ENCODE data around the gene COL4A2.

DNA sequence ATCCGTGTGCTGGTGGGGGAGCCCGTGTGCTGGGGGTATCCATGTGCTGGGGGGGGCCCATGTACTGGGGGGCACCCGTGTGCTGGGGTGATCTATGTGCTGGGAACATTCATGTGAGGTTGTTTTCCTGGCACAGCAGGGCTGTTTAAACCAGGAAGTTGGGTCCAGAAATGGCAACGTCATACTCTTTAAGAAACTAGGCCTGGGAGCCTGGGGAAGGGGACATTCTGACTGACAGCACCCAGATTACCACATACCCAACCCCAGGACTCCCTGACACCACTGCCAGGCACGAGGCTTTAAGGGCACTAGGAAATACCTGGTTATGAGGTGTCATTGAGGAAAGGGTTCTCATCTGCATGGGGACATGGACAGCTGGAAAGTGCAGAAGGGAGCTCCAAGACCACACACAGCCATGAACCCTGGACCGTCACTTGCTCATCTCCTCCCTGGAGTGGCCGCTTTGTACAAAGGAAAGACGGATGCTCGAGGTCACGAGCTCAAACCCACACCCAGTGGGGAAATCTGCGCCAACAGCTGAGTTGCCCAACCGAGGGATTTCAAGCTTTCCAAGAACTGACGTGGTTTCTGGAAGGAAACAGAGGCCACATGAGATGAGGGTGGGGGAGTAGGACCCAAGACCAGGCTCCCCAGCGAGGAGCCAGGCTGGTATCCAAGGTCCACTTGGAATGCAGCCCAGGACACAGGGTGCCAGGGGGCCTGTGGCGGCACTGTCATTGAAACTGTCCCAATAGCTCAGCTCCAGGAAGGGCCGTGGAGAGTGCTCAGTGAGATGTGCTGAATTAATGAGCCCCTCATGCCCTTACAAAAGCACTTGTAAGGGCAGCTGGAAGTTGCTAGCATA lies 213.6 kb downstream of the COL4A2 start:
- TF ChIP-seq, protein P1, sequence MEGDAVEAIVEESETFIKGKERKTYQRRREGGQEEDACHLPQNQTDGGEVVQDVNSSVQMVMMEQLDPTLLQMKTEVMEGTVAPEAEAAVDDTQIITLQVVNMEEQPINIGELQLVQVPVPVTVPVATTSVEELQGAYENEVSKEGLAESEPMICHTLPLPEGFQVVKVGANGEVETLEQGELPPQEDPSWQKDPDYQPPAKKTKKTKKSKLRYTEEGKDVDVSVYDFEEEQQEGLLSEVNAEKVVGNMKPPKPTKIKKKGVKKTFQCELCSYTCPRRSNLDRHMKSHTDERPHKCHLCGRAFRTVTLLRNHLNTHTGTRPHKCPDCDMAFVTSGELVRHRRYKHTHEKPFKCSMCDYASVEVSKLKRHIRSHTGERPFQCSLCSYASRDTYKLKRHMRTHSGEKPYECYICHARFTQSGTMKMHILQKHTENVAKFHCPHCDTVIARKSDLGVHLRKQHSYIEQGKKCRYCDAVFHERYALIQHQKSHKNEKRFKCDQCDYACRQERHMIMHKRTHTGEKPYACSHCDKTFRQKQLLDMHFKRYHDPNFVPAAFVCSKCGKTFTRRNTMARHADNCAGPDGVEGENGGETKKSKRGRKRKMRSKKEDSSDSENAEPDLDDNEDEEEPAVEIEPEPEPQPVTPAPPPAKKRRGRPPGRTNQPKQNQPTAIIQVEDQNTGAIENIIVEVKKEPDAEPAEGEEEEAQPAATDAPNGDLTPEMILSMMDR (optimal IDR thresholded peaks at IDR 0.05 in 1 of 3, IDR thresholded peaks at IDR 0.05 in 1 of 3, conservative IDR thresholded peaks at IDR 0.05 in 1 of 3; ENCODE audit: extremely low read depth in 1 of 3, insufficient read depth in 2 of 3, low read length in 3 of 3) = no peak
- TF ChIP-seq EZH2 (IDR thresholded peaks at IDR 0.05; ENCODE audit: low read length) = no peak

All from keratinocyte (primary cell).